Fibroblast of the aortic adventitia (primary cell): ENCODE data around the gene DCLK1. TPM values are rescaled to one million over a fixed set of nuclear protein-coding genes. Genes with fewer than 3 reads are reported as not detected.

Source experiments
- DNase-seq: peaks from one replicate; pipeline ENCODE4 v3.0.0-alpha.2; 2010; ENCODE audit warnings: low read depth
- H3K4me3 ChIP-seq: 2 replicates; pipeline ENCODE4 v1.5.1; 2011; ENCODE audit warnings: low read depth, mild to moderate bottlenecking, control low read depth, low read length, moderate library complexity
- total RNA-seq: library from RNA; depleted of rRNA; stranded (reverse); fragments of >200 nt; gene quantifications from 2 replicates; pipeline ENCODE4 v1.2.3, GENCODE V29; 2012; ENCODE audit warnings: low replicate concordance
- TF ChIP-seq, protein P1 (sequence below): IDR thresholded peaks from 2 replicates; pipeline ENCODE4 v1.5.1; 2011; ENCODE audit warnings: mild to moderate bottlenecking, low read length, control low read depth, inconsistent platforms; ENCODE audit not compliant: insufficient read depth

The DCLK1 gene
- total RNA-seq, 1 donor = 80.0 TPM

DNA sequence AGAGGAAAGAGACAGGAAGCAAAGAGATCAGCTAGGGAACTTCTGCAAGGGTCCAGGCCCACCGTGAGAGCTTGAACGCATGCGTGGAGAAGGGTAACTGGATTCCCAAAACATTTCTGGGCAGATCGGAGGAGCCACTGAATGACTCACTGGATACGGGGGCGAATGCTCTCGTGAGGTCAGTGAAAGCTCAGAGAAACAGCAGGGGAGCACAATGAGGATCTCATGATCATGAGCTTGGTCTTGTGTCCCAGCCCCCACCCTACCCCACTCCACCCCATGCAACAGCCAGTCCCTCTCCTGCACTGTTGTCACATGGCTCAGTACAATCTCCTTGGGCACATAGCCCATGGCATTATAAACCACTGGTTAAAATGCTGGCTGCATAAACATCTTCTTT is 40.6 kb downstream of the DCLK1 start:
- H3K4me3 ChIP-seq = no peak overlapping the region
- TF ChIP-seq, protein P1, sequence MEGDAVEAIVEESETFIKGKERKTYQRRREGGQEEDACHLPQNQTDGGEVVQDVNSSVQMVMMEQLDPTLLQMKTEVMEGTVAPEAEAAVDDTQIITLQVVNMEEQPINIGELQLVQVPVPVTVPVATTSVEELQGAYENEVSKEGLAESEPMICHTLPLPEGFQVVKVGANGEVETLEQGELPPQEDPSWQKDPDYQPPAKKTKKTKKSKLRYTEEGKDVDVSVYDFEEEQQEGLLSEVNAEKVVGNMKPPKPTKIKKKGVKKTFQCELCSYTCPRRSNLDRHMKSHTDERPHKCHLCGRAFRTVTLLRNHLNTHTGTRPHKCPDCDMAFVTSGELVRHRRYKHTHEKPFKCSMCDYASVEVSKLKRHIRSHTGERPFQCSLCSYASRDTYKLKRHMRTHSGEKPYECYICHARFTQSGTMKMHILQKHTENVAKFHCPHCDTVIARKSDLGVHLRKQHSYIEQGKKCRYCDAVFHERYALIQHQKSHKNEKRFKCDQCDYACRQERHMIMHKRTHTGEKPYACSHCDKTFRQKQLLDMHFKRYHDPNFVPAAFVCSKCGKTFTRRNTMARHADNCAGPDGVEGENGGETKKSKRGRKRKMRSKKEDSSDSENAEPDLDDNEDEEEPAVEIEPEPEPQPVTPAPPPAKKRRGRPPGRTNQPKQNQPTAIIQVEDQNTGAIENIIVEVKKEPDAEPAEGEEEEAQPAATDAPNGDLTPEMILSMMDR = no peak
- no peak for DNase-seq

DNA sequence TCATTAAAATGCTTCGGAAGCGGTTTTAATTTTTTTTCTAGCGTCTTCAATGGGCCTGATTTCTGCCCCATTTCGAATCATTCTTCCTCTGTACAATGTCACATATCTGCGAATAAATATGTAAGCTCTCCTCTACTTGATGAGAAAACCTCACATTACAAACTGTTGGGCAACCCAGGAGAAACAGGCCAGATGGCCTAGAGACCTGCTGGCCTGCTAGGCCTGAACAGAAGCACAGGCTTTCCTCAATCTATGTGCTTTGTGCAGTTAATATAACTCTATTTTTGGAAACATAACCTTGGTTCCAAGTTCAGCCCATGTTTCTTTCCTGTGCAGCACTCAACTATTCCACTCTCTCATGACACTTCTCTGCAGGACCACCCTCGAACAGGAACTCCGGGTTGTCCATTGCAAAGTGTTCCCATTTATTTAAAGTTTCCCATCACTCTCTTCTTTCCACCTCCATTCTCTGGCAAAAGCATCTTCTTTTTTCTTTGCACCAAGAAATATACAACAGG is 42.0 kb downstream of the DCLK1 start:
- TF ChIP-seq, protein P1 = no peak
- H3K4me3 ChIP-seq = no peak overlapping the region
- peak; percentile 57 for DNase-seq

DNA sequence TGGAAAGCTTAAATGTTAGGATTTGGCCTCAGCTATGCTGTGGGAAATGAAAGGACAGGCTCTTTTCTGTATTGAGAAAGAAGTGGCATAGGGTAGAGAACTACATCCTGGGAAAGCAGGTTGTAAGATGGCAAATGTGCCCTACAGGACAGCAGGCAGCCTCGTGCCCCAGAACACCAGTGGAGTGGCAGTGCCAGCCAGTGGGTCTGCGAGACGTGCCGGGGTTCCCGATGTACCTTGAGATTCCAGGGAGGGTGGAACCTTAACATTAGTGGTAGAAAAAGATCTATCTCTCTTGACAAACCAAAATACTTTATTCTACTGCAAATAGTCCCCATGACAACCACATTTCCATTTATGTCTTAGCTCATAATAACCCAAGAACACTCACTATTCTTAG is 42.7 kb downstream of the DCLK1 start:
- TF ChIP-seq, protein P1 = no peak
- H3K4me3 ChIP-seq = no peak overlapping the region
- no peak for DNase-seq

DNA sequence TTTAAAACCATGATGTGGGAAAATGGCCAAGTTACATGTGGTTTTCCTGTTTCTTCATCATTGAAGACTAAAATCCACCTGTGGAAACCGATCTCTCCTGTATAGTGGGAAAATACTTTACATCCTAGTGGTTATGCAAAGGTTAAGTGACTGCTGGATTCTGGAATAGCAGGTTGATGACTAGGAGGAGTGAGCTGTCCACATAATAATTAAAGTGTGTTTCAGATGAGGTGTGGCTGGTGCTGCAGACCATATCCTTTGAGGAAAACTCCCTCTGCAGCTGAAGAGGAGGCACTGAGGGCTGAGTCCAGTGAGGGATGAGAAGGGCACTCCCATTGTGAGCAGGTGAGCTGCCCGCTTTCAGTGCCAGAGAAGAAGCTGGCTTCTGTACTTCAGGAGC is 43.2 kb downstream of the DCLK1 start:
- no peak for DNase-seq
- TF ChIP-seq, protein P1 = no peak
- no peak overlapping the region for H3K4me3 ChIP-seq

DNA sequence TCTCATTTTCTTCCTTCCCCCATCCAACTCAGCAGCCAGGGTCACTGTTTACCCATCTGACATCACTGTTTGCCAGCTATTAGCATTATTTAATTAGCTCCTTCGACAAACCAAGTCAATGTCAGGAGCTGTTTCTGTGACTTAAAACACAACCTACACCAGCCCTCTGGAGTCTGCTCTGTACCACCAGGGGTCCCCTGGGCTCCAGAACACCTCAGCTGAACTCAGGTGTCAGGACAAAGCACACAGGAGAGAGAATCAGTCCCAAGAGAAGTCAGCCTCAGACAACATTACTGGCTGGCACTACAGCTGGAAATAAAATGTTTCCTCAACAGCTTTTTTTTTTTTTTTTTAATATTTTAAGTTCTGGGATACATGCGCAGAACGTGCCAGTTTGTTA is 45.1 kb downstream of the DCLK1 start:
- H3K4me3 ChIP-seq = no peak overlapping the region
- TF ChIP-seq, protein P1 = no peak
- no peak for DNase-seq

DNA sequence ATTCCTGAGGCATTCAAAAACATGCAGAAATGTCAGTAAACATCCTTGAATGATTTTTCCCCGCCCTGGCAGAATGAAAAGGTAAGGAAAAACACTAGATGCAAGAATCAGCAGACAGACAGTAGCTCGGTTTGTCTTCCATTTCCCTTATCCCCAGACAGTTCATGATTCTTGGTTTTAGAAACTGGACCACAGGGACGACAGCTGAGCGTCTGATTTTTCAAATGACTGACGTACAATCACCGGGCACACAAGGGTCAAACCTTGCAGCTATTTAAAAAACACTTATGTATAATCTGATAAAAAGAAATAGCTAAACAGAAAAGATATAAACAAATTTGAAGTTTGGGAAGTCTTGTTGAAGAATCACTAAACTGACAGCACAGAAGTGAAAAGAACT is 47.1 kb downstream of the DCLK1 start:
- no peak for DNase-seq
- TF ChIP-seq, protein P1 = no peak
- H3K4me3 ChIP-seq = no peak overlapping the region

DNA sequence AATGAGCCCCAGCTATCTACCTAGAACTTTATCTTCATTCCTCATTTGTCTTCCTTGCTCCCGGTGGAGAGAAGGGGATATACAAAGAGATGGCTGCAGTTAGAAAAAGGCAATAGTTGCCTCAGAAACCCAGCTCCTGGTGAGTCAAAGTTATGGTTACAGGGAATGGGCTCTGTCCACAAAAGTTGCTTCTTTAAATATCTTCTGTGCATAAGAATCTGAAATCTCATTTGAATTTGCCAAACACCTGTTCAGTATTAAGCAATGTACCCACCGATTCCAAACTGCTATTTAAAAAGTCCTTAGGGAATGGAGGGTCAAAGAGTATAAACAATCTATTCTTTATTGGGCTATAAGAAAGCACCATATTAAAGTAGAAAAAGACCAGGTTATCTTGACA is 48.4 kb downstream of the DCLK1 start:
- no peak overlapping the region for H3K4me3 ChIP-seq
- peak; percentile 6 for DNase-seq
- TF ChIP-seq, protein P1 = peak; percentile 3
